MM.1S (cell line): ENCODE measurements around the gene CENPE.

Source experiments
- DNase-seq: peaks from one replicate; pipeline ENCODE4 v3.0.0-alpha.2; 2015
- H2AFZ ChIP-seq: fragments of 300-600 bp; sonication (generic); 2 replicates; pipeline ENCODE4 v1.6.0; 2016; ENCODE audit warnings: antibody characterized with exemption, low read length
- H3F3A ChIP-seq: fragments of 300-600 bp; sonication (generic); 2 replicates; pipeline ENCODE4 v1.6.1; 2016; ENCODE audit warnings: mild to moderate bottlenecking, antibody characterized with exemption, low read length, moderate library complexity, mixed read lengths; ENCODE audit not compliant: insufficient read depth
- H3K27ac ChIP-seq: fragments of 300-600 bp; sonication (generic); 2 replicates; pipeline ENCODE4 v1.5.1; 2016; ENCODE audit warnings: mild to moderate bottlenecking, low read length
- H3K27me3 ChIP-seq: fragments of 300-600 bp; sonication (generic); replicated peaks from 2 replicates; pipeline ENCODE4 v1.6.0; 2016; ENCODE audit warnings: low read length; ENCODE audit not compliant: insufficient read depth
- H3K36me3 ChIP-seq: fragments of 300-600 bp; sonication (generic); replicated peaks from 2 replicates; pipeline ENCODE4 v1.6.1; 2016; ENCODE audit warnings: mild to moderate bottlenecking, low read length, mixed read lengths; ENCODE audit not compliant: insufficient read depth
- H3K4me1 ChIP-seq: fragments of 300-600 bp; sonication (generic); 2 replicates; pipeline ENCODE4 v1.6.1; 2016; ENCODE audit warnings: low read length, mixed read lengths
- H3K4me2 ChIP-seq: fragments of 300-600 bp; sonication (generic); 2 replicates; pipeline ENCODE4 v1.6.0; 2016; ENCODE audit warnings: low read depth, low read length
- H3K4me3 ChIP-seq: fragments of 300-600 bp; sonication (generic); 2 replicates; pipeline ENCODE4 v1.5.1; 2016; ENCODE audit warnings: low read length, mixed read lengths
- H3K79me2 ChIP-seq: fragments of 300-600 bp; sonication (generic); 2 replicates; pipeline ENCODE4 v1.6.1; 2016; ENCODE audit warnings: mixed run types, low read length, mixed read lengths
- H3K9ac ChIP-seq: fragments of 300-600 bp; sonication (generic); 2 replicates; pipeline ENCODE4 v1.6.1; 2016; ENCODE audit warnings: low read length, mixed read lengths
- H3K9me2 ChIP-seq: fragments of 300-600 bp; sonication (generic); replicated peaks from 2 replicates; pipeline ENCODE4 v1.6.1; 2016; ENCODE audit warnings: mild to moderate bottlenecking, low read length, mixed read lengths; ENCODE audit not compliant: insufficient read depth
- H3K9me3 ChIP-seq: fragments of 300-600 bp; sonication (generic); replicated peaks from 2 replicates; pipeline ENCODE4 v1.6.1; 2016; ENCODE audit warnings: mild to moderate bottlenecking, low read length, mixed read lengths; ENCODE audit not compliant: insufficient read depth
- H4K20me1 ChIP-seq: fragments of 300-600 bp; sonication (generic); 2 replicates; pipeline ENCODE4 v1.6.1; 2016; ENCODE audit warnings: mild to moderate bottlenecking, low read length, moderate library complexity, mixed read lengths; ENCODE audit not compliant: insufficient read depth
- CTCF ChIP-seq: fragments of 300-600 bp; sonication (generic); IDR thresholded peaks from 2 replicates; pipeline ENCODE4 v1.5.1; 2016; ENCODE audit warnings: antibody characterized with exemption, low read length, mixed read lengths
- EZH2 ChIP-seq: fragments of 300-600 bp; sonication (generic); optimal IDR thresholded peaks from 2 replicates; pipeline ENCODE3; 2017; ENCODE audit warnings: low read depth, mild to moderate bottlenecking, antibody characterized with exemption, low read length, mixed read lengths
- EZH2phosphoT487 ChIP-seq: fragments of 300-600 bp; sonication (generic); IDR thresholded peaks from 2 replicates; pipeline ENCODE4 v1.6.1; 2018; ENCODE audit warnings: antibody characterized with exemption, low read length

The CENPE gene

GRCh38 chr4:103098341-103098740, 99.8 kb downstream of the CENPE start:
- H3K4me2 ChIP-seq: no peak overlapping the region
- H3K79me2 ChIP-seq: no peaks in the 10 kb centered on the region
- H3K9me2 ChIP-seq: no peaks in the 10 kb centered on the region
- H2AFZ ChIP-seq: no peak overlapping the region
- H3K36me3 ChIP-seq: no peaks in the 10 kb centered on the region
- DNase-seq: no peak
- H3K4me3 ChIP-seq: no peak overlapping the region
- TF ChIP-seq EZH2 (no peak), EZH2phosphoT487 (no peak), CTCF (no peak)
- H3K27ac ChIP-seq: no peak overlapping the region
- no peaks in the 10 kb centered on the region for H3K27me3 ChIP-seq
- H3K9ac ChIP-seq: no peak overlapping the region
- H3K9me3 ChIP-seq: no peaks in the 10 kb centered on the region
- H3F3A ChIP-seq: no peaks in the 10 kb centered on the region
- H4K20me1 ChIP-seq: no peaks in the 10 kb centered on the region
- H3K4me1 ChIP-seq: no peaks in the 10 kb centered on the region; the same call in 1 of the 2 replicates

- no peak overlapping the region for H3K27ac ChIP-seq
- H3K4me2 ChIP-seq: no peak overlapping the region
- H3K79me2 ChIP-seq: no peaks in the 10 kb centered on the region
- H3K4me1 ChIP-seq: peaks cover 1% of the 10 kb centered on the region
- no peaks in the 10 kb centered on the region for H3F3A ChIP-seq
- TF ChIP-seq EZH2: no peak
- TF ChIP-seq CTCF: no peak
- TF ChIP-seq EZH2phosphoT487: no peak
- no peak overlapping the region for H3K9ac ChIP-seq
- H3K9me2 ChIP-seq: no peaks in the 10 kb centered on the region
- no peak overlapping the region for H2AFZ ChIP-seq
- no peaks in the 10 kb centered on the region for H3K9me3 ChIP-seq
- no peak for DNase-seq
- no peaks in the 10 kb centered on the region for H4K20me1 ChIP-seq
- H3K27me3 ChIP-seq: no peaks in the 10 kb centered on the region
- H3K4me3 ChIP-seq: no peak overlapping the region
- H3K36me3 ChIP-seq: no peaks in the 10 kb centered on the region
These were observed 101.0 kb downstream of the CENPE start for GRCh38 chr4:103097112-103097511.

GRCh38 chr4:103095080-103095479, 103.1 kb downstream of the CENPE start:
- Histone ChIP-seq H3K36me3 (no peaks in the 10 kb centered on the region), H3K27ac (no peak overlapping the region), H4K20me1 (no peaks in the 10 kb centered on the region), H3F3A (no peaks in the 10 kb centered on the region), H2AFZ (no peak overlapping the region), H3K79me2 (no peaks in the 10 kb centered on the region), H3K27me3 (no peaks in the 10 kb centered on the region), H3K9me3 (no peaks in the 10 kb centered on the region), H3K9me2 (no peaks in the 10 kb centered on the region), H3K4me3 (no peak overlapping the region), H3K4me1 (peaks cover 6% of the 10 kb centered on the region), H3K9ac (no peak overlapping the region), H3K4me2 (no peak overlapping the region)
- no peak for DNase-seq
- TF ChIP-seq EZH2: no peak
- TF ChIP-seq EZH2phosphoT487: no peak
- TF ChIP-seq CTCF: no peak
